ENCODE data around the gene PNKD.

Gene PNKD

GRCh38 chr2:218269900-218270720 is at the start of gene PNKD, which contains the start of gene AAMP:
Gene PNKD, plus strand, starts transcription at chr2:218270519. Its CDS starts 17 bp downstream, at chr2:218270536.
Gene AAMP, minus strand, starts transcription at chr2:218270137. Its CDS starts 51 bp downstream, at chr2:218270086.
- DNase-seq = peak; percentile 98

GRCh38 chr2:218221000-218221399 is 49.3 kb upstream of the PNKD start:
- DNase-seq = no peak

- no peak for DNase-seq
Observed at GRCh38 chr2:218223046-218223445, 47.3 kb upstream of the PNKD start.

- no peak for DNase-seq
Observed at GRCh38 chr2:218224186-218224585, 46.1 kb upstream of the PNKD start.

GRCh38 chr2:218226903-218227302 is 43.4 kb upstream of the PNKD start:
- DNase-seq = no peak

- DNase-seq = no peak
Observed at GRCh38 chr2:218228366-218229090, 41.8 kb upstream of the PNKD start.

- DNase-seq = no peak
Observed at GRCh38 chr2:218229239-218229638, 41.1 kb upstream of the PNKD start.

- DNase-seq = no peak
Observed at GRCh38 chr2:218229851-218230250, 40.5 kb upstream of the PNKD start.

- no peak for DNase-seq
Observed at GRCh38 chr2:218230882-218231281, 39.4 kb upstream of the PNKD start.

- no peak for DNase-seq
Observed at GRCh38 chr2:218233543-218233942, 36.8 kb upstream of the PNKD start.

GRCh38 chr2:218234521-218234920 is 35.8 kb upstream of the PNKD start:
- DNase-seq = no peak

GRCh38 chr2:218235017-218235416 is 35.3 kb upstream of the PNKD start:
- DNase-seq = no peak

- no peak for DNase-seq
Observed at GRCh38 chr2:218236829-218237228, 33.5 kb upstream of the PNKD start.

- DNase-seq = no peak
Observed at GRCh38 chr2:218238887-218239286, 31.4 kb upstream of the PNKD start.

- no peak for DNase-seq
Observed at GRCh38 chr2:218244204-218244603, 26.1 kb upstream of the PNKD start.

- no peak for DNase-seq
Observed at GRCh38 chr2:218244665-218245064, 25.7 kb upstream of the PNKD start.

- peak; percentile 28 for DNase-seq
Observed at GRCh38 chr2:218245214-218245613, 25.1 kb upstream of the PNKD start.

GRCh38 chr2:218249691-218250090 is 20.6 kb upstream of the PNKD start:
- no peak for DNase-seq

GRCh38 chr2:218252509-218253231 is 17.6 kb upstream of the PNKD start:
- no peak for DNase-seq

- no peak for DNase-seq
Observed at GRCh38 chr2:218253232-218253625, 17.1 kb upstream of the PNKD start.

GRCh38 chr2:218255446-218255845 is 14.9 kb upstream of the PNKD start:
- DNase-seq = no peak

- DNase-seq = no peak
Observed at GRCh38 chr2:218256612-218257350, 13.5 kb upstream of the PNKD start.

Measured in DMS79 treated with DMSO at 0.1 percent for 48 hours (cell line).